HG03442 (cell line): ENCODE measurements around the gene CLRN3.

Source experiments
- ATAC-seq: cut with Tn5 transposase; IDR thresholded peaks from one replicate; pipeline ENCODE4 v1.9.1; 2021; ENCODE audit warnings: mild to moderate bottlenecking, moderate library complexity; ENCODE audit not compliant: unreplicated experiment

CLRN3 gene

GRCh38 chr10:127903789-127904188 lies 11.0 kb upstream of the CLRN3 start:
- ATAC-seq: no peak

- ATAC-seq: no peak
Measured at GRCh38 chr10:127899766-127900387, 7.1 kb upstream of the CLRN3 start.

- ATAC-seq: no peak
Measured at GRCh38 chr10:127897177-127897576, 4.4 kb upstream of the CLRN3 start.

- no peak for ATAC-seq
Measured at GRCh38 chr10:127896590-127896989, 3.8 kb upstream of the CLRN3 start.

- no peak for ATAC-seq
Measured at GRCh38 chr10:127894146-127894545, 1.4 kb upstream of the CLRN3 start.

- ATAC-seq: no peak
Measured at GRCh38 chr10:127890832-127891334, 1.9 kb downstream of the CLRN3 start.

GRCh38 chr10:127890216-127890615 lies 2.5 kb downstream of the CLRN3 start:
- ATAC-seq: no peak

- ATAC-seq: no peak
Measured at GRCh38 chr10:127889605-127890195, 3.0 kb downstream of the CLRN3 start.

GRCh38 chr10:127888521-127889312 lies 4.0 kb downstream of the CLRN3 start:
- no peak for ATAC-seq

- no peak for ATAC-seq
Measured at GRCh38 chr10:127887541-127888415, 5.0 kb downstream of the CLRN3 start.

- no peak for ATAC-seq
Measured at GRCh38 chr10:127886371-127887051, 6.2 kb downstream of the CLRN3 start.

GRCh38 chr10:127884501-127884900 lies 8.2 kb downstream of the CLRN3 start:
- no peak for ATAC-seq

- no peak for ATAC-seq
Measured at GRCh38 chr10:127883516-127883915, 9.2 kb downstream of the CLRN3 start.

- ATAC-seq: no peak
Measured at GRCh38 chr10:127882801-127883459, 9.8 kb downstream of the CLRN3 start.

GRCh38 chr10:127882391-127882790 lies 10.3 kb downstream of the CLRN3 start:
- ATAC-seq: no peak

GRCh38 chr10:127881262-127881661 lies 11.5 kb downstream of the CLRN3 start:
- no peak for ATAC-seq

- ATAC-seq: no peak
Measured at GRCh38 chr10:127880557-127880956, 12.2 kb downstream of the CLRN3 start.

GRCh38 chr10:127878475-127879055 lies 14.2 kb downstream of the CLRN3 start:
- no peak for ATAC-seq

- ATAC-seq: no peak
Measured at GRCh38 chr10:127877699-127878098, 15.0 kb downstream of the CLRN3 start.
